Activated CD4-positive, CD25-positive, alpha-beta regulatory T cell treated with anti-CD3 and anti-CD28 coated beads, Interleukin-2, amount 50 U/mL, for 72 hours (primary cell): ENCODE measurements around the gene PSD4.

Source experiments
- DNase-seq: peaks from one replicate; pipeline ENCODE4 v3.0.0; 2021

Gene PSD4

DNA sequence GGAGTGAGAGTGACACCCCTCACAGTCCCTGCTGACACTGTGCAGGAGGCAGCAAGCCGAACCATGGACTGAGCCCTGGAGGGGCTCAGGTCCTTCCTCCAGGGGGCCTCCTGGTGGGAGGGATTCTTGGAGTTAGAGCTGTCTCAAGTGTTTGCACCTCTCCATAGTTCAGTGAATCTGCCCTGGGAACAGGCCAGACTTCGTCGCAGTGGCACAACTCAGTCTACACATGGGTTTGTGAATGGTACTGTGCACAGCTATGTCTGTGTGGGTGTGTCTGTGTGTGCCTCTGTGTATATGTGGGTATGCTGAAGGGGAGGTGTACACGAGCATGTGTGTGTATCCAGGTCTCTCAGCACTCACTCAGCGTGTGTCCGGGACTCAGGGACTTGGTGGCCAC is 68.6 kb downstream of the PSD4 start:
- no peak for DNase-seq

DNA sequence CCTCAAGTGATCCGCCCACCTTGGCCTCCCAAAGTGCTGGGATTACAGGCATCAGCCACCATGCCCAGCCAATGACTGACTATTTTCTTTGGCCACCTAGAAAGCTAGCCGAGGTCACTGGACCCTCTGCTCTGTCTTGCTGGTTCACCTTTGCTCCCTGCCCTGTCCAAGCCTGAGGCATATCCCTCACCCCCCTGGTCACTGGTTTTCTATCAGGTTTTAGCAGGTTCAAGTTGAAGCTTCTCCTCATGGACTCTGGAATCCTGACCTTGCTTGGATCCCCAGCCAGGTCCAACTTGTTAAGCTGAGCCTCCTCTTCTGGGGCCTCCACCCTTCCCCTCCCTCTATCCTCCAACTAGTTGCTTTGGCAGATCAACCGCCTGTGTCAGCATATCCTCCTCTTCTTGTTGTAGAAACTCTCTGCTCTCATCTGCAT is 71.5 kb downstream of the PSD4 start:
- DNase-seq = no peak

DNA sequence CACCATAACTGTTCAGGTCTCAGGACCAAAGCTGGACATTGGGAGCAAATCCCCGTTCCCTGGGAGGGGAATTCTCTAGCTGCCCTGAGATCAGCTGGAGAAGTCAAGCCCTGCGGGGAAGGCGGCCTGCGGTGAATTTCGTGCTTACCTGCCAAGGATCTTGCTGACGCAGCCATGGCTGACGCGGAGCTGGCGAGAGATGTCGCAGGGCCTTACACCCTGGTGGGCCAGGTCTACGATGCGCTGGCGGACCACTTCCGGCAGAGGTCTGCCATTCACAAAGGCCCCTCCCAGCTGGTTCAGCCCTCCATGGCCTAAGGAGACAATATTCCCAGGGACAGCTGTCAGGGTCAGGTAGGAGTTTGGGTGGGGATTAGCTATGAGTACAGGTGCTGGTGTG is 72.8 kb downstream of the PSD4 start:
- DNase-seq = no peak

DNA sequence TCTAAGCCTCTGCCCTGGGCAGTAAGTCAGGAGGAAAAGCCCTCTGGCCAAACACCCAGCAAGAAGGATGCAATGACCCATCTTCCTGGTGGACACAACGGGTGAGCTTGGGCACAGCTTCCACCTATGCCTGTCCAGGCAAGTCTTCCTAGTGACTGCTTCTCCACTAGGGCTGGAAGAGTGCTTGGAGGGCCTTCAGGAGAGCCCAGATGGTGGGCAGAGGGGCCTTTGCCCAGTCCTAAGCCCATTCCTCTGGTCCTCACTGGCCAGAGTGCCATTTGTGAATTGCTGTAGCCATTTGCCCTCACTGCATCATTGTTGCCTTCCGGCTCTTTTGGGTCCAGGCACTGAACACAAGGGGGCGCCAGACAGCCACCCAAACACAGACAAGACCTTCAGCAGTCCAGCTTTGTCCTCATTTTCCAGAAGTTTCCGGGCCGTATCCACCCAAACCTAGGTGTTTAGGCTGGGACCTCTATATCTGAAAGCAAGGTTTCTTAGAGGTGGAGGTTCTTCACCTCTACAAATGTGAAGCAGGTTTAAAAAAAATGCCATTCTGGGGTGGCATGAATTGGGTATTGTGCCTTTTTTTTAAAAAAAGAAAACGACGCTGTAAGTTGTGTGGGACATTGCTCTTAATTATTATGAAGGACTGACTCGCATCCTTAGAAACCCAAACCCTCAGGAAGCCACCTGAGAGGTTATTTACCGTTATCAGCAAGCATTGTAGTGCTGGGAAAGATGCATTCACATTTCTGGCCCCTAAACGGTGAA is 75.4 kb downstream of the PSD4 start:
- DNase-seq = peak; percentile 76

DNA sequence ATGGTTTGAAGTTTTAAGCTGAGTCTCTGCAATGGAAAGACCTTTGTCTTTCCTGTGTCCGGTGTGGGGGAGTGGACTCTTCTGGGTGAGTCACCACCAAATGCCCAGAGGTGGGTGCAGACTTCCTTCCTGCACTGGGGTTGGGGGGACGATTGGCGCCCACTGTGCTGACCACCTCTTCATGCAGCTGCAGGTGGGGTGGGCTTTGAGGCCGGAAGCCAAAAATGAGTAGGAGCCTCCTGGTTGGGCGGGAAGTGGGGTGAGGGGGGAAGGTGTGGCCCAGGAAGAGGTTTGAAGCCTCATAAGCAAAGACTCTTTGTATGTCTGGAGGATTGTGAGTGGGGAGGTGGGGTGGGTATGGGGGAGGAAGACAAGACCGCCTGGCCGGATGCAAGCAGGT is 77.3 kb downstream of the PSD4 start:
- DNase-seq = no peak

DNA sequence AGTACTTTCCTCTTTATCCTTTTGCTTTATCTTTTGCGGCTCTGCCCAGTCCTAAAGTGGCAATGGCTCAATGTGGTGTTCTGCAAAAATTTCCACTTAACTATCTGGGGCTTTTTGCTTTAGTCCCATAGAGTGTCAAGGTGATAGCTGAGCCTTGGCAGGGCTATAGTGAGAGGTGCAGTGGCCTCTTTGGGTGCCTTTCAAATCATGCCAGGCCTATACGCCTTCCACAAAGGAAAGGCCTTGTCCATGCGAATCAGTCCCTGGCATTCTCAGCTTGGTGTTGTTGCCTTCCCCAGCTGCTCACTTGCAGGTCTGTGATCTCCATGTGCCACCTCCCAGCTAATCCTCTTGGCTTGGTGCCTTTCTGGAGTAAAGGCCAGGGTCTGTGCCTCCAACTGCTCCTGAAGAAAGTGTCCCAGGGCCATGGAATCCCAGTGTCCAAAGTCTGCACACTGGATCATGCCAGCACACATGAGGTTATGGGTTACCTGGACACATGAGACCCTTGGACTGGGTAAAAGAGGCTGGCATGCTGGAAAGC is 78.3 kb downstream of the PSD4 start:
- no peak for DNase-seq

DNA sequence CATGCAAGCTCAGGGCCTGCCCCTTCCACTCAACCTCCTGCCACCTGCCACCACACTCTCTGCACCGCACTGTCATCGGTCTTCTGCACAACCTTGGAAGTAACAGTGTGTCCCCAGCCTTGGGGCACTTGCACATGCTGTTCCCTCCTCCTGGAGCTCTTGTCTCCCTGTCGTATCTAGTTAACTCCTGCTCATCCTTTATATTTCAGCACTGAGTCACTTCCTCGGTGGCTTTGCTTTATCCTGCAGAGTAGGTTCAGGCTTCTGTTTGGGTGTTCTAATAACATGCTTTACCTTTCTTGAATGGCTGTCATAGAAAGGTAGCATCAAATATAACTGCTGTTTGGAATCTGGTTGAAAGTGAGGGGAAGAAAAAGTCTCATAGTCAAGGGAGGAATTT is 79.7 kb downstream of the PSD4 start:
- no peak for DNase-seq

DNA sequence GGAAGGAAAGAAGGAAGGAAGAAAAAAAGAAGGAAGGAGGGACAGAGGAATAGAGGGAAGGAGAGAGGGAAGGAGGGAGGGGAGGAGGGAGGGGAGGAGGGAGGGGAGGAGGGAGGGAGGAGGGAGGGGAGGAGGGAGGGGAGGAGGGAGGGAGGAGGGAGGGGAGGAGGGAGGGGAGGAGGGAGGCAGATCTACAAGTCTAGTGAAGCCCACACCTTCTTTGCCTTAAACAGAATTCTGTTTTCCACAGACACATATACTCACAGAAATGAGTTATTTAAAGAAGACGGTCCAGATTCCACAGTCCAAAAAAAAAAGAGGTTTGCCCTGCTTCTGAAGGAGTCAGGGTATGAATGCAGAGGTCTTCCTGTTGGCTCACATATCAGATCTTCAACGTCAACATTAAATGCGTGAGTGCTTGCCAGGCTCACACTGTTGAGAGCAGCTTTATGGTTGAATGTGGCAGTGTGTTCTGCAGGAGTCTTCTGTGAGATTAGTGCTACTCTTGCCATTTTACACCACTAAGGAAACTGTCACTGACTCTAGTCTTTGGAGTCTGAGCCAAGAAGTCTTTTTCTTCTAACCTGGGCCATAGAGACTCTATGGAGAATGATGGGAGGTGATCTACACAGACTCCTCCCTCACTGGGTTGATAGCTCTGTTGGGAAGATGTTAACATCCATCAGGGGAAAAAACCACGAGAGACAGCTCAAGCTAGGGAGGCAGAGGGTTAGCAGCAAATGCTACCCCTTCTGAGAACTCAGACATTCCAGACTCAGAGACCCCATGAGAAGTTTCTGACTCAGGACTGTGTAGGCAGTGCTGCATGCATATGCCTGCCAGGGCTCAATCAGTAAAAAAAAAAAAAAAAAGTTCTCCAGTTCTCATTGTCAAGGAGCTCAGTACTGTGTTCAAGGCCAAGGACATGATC is 81.6 kb downstream of the PSD4 start:
- no peak for DNase-seq

DNA sequence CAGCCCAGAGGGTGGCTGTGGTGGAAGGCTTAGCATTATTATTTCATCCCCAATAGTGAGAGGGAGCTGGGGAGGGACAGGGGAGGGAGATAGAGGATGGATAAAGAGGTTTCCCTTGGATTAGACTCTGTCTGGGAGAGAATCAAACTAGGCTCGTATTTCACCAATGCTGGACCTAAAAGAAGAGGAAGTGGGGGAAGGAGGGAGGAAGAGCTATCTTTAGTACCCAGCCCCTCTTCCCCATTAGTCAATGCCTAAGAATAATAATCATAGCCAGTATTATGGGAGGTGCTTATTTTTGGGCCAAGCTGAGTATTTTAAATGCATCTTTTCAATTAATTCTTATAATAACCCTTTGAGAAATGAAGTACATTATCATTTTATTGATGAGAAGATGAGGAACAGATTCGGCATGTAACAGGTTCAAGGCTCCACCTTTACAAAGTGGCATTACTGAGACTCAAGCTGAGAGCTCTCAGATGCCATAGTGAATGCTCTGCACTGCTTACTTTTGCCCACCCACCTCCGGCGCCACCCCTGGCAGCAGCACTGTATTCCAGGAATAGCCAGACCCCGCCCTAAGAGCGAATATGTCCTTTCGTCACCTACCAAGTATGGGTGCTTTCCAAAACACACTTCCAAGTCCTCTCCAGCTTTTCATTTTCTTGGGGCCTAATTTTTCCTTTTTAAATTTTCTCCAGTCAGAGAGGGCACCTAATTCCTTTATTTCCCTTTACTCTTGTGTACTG is 83.9 kb downstream of the PSD4 start:
- no peak for DNase-seq

DNA sequence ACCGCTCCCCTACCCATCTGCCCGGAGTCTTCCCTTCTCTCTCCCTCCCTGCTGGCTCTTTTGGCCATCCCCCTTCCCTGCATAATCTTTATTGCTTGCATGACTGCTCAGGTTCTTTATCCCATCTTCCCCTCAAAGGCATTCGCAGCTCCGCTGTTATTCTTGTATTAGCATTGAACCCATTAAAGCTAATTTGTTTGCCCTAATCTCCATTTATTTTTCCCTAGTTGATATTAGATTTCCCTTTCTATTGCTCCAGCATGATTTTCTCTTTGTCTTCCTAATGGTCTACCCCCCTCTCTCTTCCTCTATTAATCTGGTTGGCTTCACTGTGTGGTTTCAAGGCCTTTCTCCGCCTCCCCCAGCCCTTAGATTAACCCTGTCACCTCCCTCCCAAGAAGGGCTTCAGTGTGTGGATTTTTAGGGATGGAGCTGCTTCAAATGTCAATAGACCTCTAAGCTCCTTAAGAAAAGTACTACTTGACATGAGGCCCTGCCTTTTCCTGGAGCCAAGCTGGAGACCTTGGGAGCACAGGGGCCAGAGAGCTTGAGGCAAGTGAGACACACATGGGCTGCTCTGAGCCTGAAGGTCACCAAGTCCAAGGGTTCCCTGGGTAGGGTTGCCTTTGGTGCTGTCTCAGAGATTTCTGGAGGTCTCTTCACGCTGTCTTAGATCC is 84.8 kb downstream of the PSD4 start:
- no peak for DNase-seq
